HG02884 (cell line): Measurements from ENCODE around the gene CACNA2D4.

Source experiments
- ATAC-seq: cut with Tn5 transposase; IDR thresholded peaks from one replicate; pipeline ENCODE4 v1.9.1; 2021; ENCODE audit warnings: mild to moderate bottlenecking, moderate library complexity; ENCODE audit not compliant: unreplicated experiment

The CACNA2D4 gene

DNA sequence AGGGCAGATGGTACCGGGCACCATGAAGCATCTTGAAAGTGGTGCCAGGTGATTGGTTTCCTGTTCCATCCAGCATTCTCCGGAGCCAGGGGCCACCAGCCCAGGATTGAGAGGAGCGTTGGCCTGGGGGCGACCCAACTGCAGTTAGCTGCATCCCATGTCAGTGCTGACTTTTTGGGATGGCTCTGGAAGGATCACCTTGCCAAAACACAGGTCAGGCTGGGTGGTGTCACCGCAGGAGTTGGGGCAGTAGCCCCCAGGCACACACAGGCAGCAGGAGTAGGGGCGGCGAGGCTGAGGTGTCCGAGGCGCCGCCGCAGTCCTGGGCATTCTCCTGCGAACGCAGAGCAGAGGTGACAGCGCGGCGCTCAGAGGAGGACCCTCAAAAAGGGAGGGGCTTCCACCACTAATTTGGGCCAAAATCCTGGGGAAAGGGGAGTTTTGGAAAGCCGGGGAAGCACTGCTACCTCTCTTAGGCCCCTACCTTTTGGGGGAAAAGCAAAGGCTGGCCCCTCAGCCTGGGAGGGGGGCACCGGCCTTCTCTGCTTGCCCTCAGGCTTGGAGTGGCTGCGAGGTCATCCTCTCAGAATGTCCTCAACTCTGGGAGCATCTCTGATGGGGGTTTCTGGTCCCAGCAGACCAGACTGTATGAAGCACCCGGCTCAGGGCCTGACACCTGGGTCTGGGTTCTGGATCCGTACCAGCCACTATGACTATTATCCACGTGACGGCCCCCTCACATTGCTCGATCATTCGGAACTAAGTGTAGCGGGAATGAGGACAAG lies 124.8 kb downstream of the CACNA2D4 start:
- no peak for ATAC-seq

- no peak for ATAC-seq
These were observed 126.0 kb downstream of the CACNA2D4 start for GRCh38 chr12:1792406-1792805.

DNA sequence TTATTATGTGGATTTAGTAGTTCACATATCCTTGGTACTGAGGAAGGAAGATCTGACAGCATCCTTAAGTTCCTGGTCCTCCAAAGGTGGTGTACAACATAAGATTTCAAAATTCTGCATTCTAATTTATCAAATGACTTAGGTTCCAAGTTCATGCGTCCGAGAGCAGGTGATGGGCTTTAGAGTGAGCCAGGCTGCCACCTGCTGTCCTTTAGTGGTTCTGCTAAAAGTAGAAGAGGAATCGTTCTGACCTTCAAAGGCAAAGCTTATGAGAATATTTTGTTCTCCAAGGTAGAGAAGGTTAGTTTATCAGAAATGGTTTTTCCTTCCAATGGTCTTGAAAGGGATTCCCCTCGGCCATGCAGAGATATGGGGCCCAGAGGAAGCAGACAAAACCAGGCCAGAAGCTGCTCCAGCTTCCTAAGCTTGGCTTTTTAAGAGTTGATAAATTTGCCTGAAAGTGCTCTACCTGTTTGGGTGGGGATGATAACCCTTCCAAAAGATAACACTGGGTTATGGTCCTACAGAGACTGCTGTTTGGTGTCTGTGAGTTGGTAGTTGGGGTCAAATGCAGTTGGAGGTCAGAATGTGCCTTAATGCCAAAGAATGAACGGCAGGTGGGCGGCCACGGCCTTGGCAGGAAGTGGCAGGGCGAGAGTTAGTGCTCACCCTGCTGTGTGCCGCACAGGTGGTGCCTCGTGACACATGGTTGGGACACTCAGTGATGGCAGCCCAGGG lies 127.2 kb downstream of the CACNA2D4 start:
- no peak for ATAC-seq

DNA sequence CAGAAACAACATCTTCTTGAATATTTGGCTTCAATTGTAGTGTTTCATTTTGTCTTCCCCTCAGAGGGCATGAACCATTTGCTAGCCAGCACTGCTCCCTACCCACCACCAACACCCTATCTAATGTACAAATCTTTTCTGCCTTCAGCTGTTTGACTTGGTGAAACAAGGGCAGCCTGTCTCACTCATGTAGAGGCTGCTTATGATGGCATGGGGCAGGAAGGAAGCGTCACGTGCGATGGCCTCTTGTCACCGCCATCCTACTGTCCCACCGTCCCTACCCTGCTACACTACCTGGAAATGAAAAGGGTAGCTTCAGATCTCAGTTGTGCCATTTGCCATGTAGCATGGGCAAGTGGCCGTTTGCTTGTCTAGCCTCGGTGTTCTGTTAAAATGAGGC lies 128.0 kb downstream of the CACNA2D4 start:
- ATAC-seq, result no peak

- no peak for ATAC-seq
These were observed 130.7 kb downstream of the CACNA2D4 start for GRCh38 chr12:1787714-1788113.

GRCh38 chr12:1782215-1782614 lies 136.2 kb downstream of the CACNA2D4 start:
- ATAC-seq, result no peak

GRCh38 chr12:1781772-1782171 lies 136.7 kb downstream of the CACNA2D4 start:
- ATAC-seq, result no peak

- no peak for ATAC-seq
These were observed 138.7 kb downstream of the CACNA2D4 start for GRCh38 chr12:1779783-1780182.

DNA sequence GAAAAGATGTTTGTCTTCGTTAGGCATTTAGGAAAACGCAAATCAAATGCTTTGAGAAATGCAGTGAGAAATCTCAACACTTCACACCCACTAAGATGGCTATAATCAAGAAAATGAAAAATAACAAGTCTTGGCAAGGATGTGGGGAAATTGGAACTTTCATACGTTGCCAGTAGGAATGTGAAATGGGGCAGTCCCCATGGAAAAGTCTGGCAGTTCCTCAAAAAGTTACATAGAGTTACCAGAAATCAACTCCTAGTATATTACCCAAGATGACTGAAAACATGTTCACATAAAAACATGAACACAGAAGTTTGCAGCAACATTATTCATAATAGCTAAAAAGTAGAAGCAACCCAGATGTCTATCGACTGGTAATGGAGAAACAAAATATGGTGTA lies 139.5 kb downstream of the CACNA2D4 start:
- ATAC-seq, result no peak

DNA sequence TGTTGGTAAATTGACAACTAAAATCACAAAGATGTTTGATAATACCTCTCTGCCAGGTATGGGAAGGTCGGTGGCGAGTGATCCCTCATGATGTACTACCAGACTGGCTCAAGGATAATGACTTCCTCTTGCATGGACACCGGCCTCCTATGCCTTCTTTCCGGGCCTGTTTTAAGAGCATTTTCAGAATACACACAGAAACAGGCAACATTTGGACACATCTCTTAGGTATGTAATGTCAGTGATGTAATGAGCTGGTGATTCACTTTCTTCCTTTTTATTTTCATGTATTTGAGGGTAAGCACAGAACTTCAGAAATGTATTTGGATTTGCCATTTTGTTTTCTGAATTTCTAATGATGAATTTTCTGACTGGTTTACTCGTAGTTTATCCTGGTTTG lies 140.7 kb downstream of the CACNA2D4 start:
- no peak for ATAC-seq

DNA sequence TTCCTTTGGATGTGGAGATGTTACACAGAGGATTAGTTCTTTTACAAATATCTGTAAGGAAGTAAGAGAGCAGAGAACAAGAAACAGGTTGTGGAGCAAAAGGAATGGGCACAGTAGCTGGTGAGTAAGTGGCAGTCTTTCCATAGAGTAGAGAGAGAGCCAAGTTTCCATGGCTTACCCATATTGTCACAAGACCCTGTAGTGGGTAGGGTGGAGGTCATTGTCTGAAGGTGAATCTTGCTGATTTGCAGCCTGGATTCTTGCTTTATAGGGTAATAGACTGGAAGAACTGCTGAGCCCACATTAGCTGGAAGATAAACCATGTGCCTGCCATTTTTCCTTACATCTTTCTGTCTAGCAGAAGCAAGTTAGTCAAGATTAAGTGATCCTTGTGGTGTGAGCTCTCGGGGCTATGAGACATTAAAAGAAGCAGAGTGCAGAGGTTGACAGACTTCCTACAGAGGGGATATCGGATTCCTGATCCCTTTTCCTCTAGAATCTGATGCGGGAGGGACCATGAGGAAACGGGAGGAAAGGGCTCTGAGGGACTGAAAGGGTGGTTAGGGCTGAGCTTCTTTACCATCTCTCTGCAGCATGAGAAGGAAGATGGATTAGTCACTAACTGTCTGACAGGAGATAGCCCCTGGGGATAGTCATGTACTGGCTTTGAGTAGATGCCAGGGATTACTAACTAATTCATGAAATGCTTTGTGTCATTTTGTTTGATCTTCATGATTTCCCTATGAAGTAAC lies 142.1 kb downstream of the CACNA2D4 start:
- no peak for ATAC-seq

GRCh38 chr12:1773937-1774655 lies 144.4 kb downstream of the CACNA2D4 start:
- no peak for ATAC-seq

GRCh38 chr12:1769809-1770494 lies 148.5 kb downstream of the CACNA2D4 start:
- no peak for ATAC-seq

- no peak for ATAC-seq
These were observed 149.8 kb downstream of the CACNA2D4 start for GRCh38 chr12:1768615-1769014.

GRCh38 chr12:1767407-1768090 lies 150.9 kb downstream of the CACNA2D4 start:
- ATAC-seq, result no peak

DNA sequence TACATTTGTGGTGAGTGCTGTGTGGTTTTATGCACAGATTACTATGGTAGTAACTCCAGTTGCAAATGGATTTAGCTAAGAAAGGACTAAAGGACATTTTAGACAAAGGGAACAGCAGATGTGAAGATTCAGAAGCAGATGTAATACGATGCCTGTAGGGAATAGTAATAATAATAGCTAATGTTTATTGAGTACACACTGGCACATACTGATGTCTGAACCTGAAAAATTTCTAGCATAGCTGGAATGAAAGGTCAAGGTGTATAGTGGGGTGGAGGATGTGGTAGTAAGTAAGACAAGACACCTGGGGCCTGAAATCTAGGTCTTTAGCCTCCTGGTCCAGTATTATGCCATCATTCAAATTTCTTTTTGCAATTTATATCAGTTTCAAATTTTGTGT lies 152.3 kb downstream of the CACNA2D4 start:
- no peak for ATAC-seq

DNA sequence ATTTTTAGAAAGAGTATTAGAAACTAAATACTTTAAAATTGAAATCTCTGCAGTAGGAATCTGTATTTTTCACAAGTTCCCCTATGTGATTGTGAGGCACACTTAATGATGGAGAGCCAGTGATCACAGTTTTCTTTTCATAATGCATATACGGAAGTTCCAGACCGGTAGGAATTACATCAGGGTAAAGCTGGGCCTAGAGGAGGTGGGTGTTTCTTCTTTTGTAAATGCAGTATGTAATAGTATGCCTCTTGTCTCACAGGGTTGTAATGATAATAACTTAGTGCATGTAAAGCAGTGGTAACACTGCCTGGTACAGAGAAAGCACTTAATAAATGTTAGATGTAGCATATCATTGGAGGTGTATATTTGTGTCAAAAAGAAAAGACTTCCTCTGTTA lies 155.3 kb downstream of the CACNA2D4 start:
- ATAC-seq, result no peak

DNA sequence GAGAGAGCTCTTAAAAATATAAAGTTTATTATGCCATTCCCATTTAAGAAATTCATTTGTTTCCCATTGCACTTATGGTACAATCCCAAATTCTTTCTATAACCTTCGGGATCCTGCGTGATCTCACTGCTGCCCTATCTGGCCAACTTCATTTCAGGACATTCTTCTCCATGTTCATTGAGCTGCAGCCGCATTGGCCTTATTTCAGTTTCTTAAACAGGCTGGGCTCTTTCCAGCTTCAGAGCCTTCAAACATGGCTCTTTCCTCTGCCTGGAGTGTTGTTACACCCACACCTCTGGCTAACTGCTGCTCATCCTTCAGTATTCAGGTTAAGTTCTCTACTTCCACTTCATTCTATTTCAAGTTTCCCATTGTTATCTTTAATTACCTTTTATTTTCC lies 156.6 kb downstream of the CACNA2D4 start:
- no peak for ATAC-seq

- ATAC-seq, result no peak
These were observed 157.7 kb downstream of the CACNA2D4 start for GRCh38 chr12:1760566-1761382.
